GM19035 (cell line): ENCODE data around the gene C10orf143.
"Not testable (repeated sequence)": the region's sequence is repeated elsewhere in the genome, so short reads cannot be mapped to it uniquely, and the experiment has no call there.

Experiments
- ATAC-seq: cut with Tn5 transposase; IDR thresholded peaks from one replicate; pipeline ENCODE4 v1.9.1; 2021; ENCODE audit not compliant: unreplicated experiment

C10orf143 gene

GRCh38 chr10:130110246-130111112 is at the start of gene C10orf143:
TSS of gene C10orf143 (minus strand) at chr10:130110830. CDS start at chr10:130110772, 58 bp downstream.
- ATAC-seq = peak; percentile 80

- no peak for ATAC-seq
Observed at GRCh38 chr10:130159192-130159794, 48.7 kb upstream of the C10orf143 start.

GRCh38 chr10:130146042-130146441 is 35.4 kb upstream of the C10orf143 start:
- no peak for ATAC-seq

GRCh38 chr10:130141878-130142277 is 31.2 kb upstream of the C10orf143 start:
- ATAC-seq = peak; percentile 85

- no peak for ATAC-seq
Observed at GRCh38 chr10:130141460-130141859, 30.8 kb upstream of the C10orf143 start.

- ATAC-seq = no peak
Observed at GRCh38 chr10:130141038-130141437, 30.4 kb upstream of the C10orf143 start.

- ATAC-seq = no peak
Observed at GRCh38 chr10:130140425-130140824, 29.8 kb upstream of the C10orf143 start.

- no peak for ATAC-seq
Observed at GRCh38 chr10:130138479-130138866, 27.8 kb upstream of the C10orf143 start.

GRCh38 chr10:130137659-130138478 is 27.2 kb upstream of the C10orf143 start:
- ATAC-seq = no peak

GRCh38 chr10:130137090-130137448 is 26.4 kb upstream of the C10orf143 start:
- ATAC-seq = no peak

- ATAC-seq = peak; percentile 83
Observed at GRCh38 chr10:130136226-130137089, 25.8 kb upstream of the C10orf143 start, which contains the start of gene GLRX3. TSS of gene GLRX3 (plus strand) at chr10:130136391. CDS start at chr10:130136421, 30 bp downstream.

GRCh38 chr10:130135676-130136225 is 25.1 kb upstream of the C10orf143 start:
- peak; percentile 23 for ATAC-seq

GRCh38 chr10:130128922-130129321 is 18.3 kb upstream of the C10orf143 start:
- no peak for ATAC-seq

GRCh38 chr10:130128062-130128781 is 17.6 kb upstream of the C10orf143 start:
- ATAC-seq = no peak

GRCh38 chr10:130127364-130128061 is 16.9 kb upstream of the C10orf143 start:
- ATAC-seq = peak; percentile 96

GRCh38 chr10:130121486-130122079 is 11.0 kb upstream of the C10orf143 start:
- ATAC-seq = no peak

- ATAC-seq = not testable (repeated sequence)
Observed at GRCh38 chr10:130117535-130117934, 6.9 kb upstream of the C10orf143 start.

GRCh38 chr10:130116942-130117341 is 6.3 kb upstream of the C10orf143 start:
- ATAC-seq = not testable (repeated sequence)
